ENCODE data around the gene DGKZ.

Gene DGKZ

GRCh38 chr11:46410021-46410420, 62.8 kb downstream of the DGKZ start:
- Histone ChIP-seq H3F3A (ENCODE audit: insufficient read depth) (no peaks in the 10 kb centered on the region), H2AFZ (ENCODE audit: low read depth, low read length, severe bottlenecking) (no peak overlapping the region), H3K9me3 (ENCODE audit: insufficient read depth, low read length) (no peaks in the 10 kb centered on the region), H3K27ac (ENCODE audit: low read depth, low read length) (no peak overlapping the region), H3K4me2 (ENCODE audit: low read depth, low read length, poor library complexity, severe bottlenecking) (no peak overlapping the region), H3K27me3 (ENCODE audit: low read length) (no peaks in the 10 kb centered on the region), H3K4me3 (ENCODE audit: insufficient read depth, low read length, poor library complexity, severe bottlenecking) (no peak overlapping the region), H3K79me2 (ENCODE audit: insufficient read depth, low read length) (no peaks in the 10 kb centered on the region), H3K36me3 (ENCODE audit: low read length) (no peaks in the 10 kb centered on the region), H3K9me2 (replicated peaks; ENCODE audit: insufficient read depth, low read length) (no peaks in the 10 kb centered on the region), H3K9ac (ENCODE audit: low read length) (no peak overlapping the region), H4K20me1 (ENCODE audit: low read depth, low read length) (no peaks in the 10 kb centered on the region)
- TF ChIP-seq, protein P1, sequence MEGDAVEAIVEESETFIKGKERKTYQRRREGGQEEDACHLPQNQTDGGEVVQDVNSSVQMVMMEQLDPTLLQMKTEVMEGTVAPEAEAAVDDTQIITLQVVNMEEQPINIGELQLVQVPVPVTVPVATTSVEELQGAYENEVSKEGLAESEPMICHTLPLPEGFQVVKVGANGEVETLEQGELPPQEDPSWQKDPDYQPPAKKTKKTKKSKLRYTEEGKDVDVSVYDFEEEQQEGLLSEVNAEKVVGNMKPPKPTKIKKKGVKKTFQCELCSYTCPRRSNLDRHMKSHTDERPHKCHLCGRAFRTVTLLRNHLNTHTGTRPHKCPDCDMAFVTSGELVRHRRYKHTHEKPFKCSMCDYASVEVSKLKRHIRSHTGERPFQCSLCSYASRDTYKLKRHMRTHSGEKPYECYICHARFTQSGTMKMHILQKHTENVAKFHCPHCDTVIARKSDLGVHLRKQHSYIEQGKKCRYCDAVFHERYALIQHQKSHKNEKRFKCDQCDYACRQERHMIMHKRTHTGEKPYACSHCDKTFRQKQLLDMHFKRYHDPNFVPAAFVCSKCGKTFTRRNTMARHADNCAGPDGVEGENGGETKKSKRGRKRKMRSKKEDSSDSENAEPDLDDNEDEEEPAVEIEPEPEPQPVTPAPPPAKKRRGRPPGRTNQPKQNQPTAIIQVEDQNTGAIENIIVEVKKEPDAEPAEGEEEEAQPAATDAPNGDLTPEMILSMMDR (IDR thresholded peaks at IDR 0.05; ENCODE audit: insufficient read depth, low read length, poor library complexity, severe bottlenecking) = no peak
- no peak for TF ChIP-seq EZH2phosphoT487 (conservative IDR thresholded peaks at IDR 0.05; ENCODE audit: low read length)

GRCh38 chr11:46413760-46414465, 66.7 kb downstream of the DGKZ start:
- no peaks in the 10 kb centered on the region for H3K9me3 ChIP-seq (ENCODE audit: insufficient read depth, low read length)

DNA sequence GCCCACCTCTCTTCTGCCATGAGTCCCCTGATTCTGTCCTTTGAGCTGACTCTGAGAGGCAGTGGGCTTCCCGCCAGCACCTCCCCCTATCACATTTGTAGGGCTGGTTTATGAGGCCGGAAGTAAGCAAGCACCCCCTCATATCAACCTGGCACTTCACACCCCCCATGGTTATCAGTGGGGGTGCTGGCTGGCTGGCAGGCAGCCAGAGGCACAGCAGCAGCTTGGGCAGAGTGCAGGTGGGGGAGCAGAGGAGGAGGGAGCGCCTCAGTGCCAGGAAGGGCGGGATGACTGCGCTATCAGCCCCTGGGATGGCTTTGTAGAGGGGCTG, 67.2 kb downstream of the DGKZ start:
- TF ChIP-seq EZH2phosphoT487 (conservative IDR thresholded peaks at IDR 0.05; ENCODE audit: low read length) = no peak
- TF ChIP-seq, protein P1 (IDR thresholded peaks at IDR 0.05; ENCODE audit: insufficient read depth, low read length, poor library complexity, severe bottlenecking) = no peak
- no peak overlapping the region for H3K4me3 ChIP-seq (ENCODE audit: insufficient read depth, low read length, poor library complexity, severe bottlenecking)
- no peaks in the 10 kb centered on the region for H3K79me2 ChIP-seq (ENCODE audit: insufficient read depth, low read length)
- H3K4me2 ChIP-seq (ENCODE audit: low read depth, low read length, poor library complexity, severe bottlenecking) = no peak overlapping the region
- no peak overlapping the region for H3K9ac ChIP-seq (ENCODE audit: low read length)
- H3F3A ChIP-seq (ENCODE audit: insufficient read depth) = no peaks in the 10 kb centered on the region
- no peak overlapping the region for H2AFZ ChIP-seq (ENCODE audit: low read depth, low read length, severe bottlenecking)
- no peaks in the 10 kb centered on the region for H3K9me2 ChIP-seq (replicated peaks; ENCODE audit: insufficient read depth, low read length)
- no peaks in the 10 kb centered on the region for H4K20me1 ChIP-seq (ENCODE audit: low read depth, low read length)
- no peaks in the 10 kb centered on the region for H3K9me3 ChIP-seq (ENCODE audit: insufficient read depth, low read length)
- H3K27ac ChIP-seq (ENCODE audit: low read depth, low read length) = no peak overlapping the region
- H3K36me3 ChIP-seq (ENCODE audit: low read length) = 0 out of 2 replicates have a peak, but pooled peaks cover 3% of the 10 kb centered on the region
- no peaks in the 10 kb centered on the region for H3K27me3 ChIP-seq (ENCODE audit: low read length)

More at GRCh38 chr11:46413760-46414465, 66.7 kb downstream of the DGKZ start:
- H3K27me3 ChIP-seq (ENCODE audit: low read length) = no peaks in the 10 kb centered on the region
- no peak overlapping the region for H3K27ac ChIP-seq (ENCODE audit: low read depth, low read length)
- H3K4me2 ChIP-seq (ENCODE audit: low read depth, low read length, poor library complexity, severe bottlenecking) = no peak overlapping the region
- no peaks in the 10 kb centered on the region for H3F3A ChIP-seq (ENCODE audit: insufficient read depth)
- no peaks in the 10 kb centered on the region for H3K9me2 ChIP-seq (replicated peaks; ENCODE audit: insufficient read depth, low read length)
- no peaks in the 10 kb centered on the region for H4K20me1 ChIP-seq (ENCODE audit: low read depth, low read length)
- no peak overlapping the region for H2AFZ ChIP-seq (ENCODE audit: low read depth, low read length, severe bottlenecking)
- 0 out of 2 replicates have a peak, but pooled peaks cover 3% of the 10 kb centered on the region for H3K36me3 ChIP-seq (ENCODE audit: low read length)
- H3K9ac ChIP-seq (ENCODE audit: low read length) = no peak overlapping the region
- H3K79me2 ChIP-seq (ENCODE audit: insufficient read depth, low read length) = no peaks in the 10 kb centered on the region
- no peak overlapping the region for H3K4me3 ChIP-seq (ENCODE audit: insufficient read depth, low read length, poor library complexity, severe bottlenecking)
- TF ChIP-seq EZH2phosphoT487 (conservative IDR thresholded peaks at IDR 0.05; ENCODE audit: low read length) = no peak
- TF ChIP-seq, protein P1 (IDR thresholded peaks at IDR 0.05; ENCODE audit: insufficient read depth, low read length, poor library complexity, severe bottlenecking) = no peak
